Activated CD8-positive, alpha-beta memory T cell treated with anti-CD3 and anti-CD28 coated beads, Interleukin-2, amount 50 U/mL, for 48 hours (primary cell): ENCODE results near the gene GALNT17.

Source experiments
- DNase-seq: peaks from one replicate; pipeline ENCODE4 v3.0.0-alpha.2; 2020

The GALNT17 gene

GRCh38 chr7:71132127-71132376 lies at the start of gene GALNT17:
TSS of gene GALNT17 (plus strand) at chr7:71132144.
- DNase-seq, result no peak

GRCh38 chr7:71095266-71095860 lies 36.6 kb upstream of the GALNT17 start:
- DNase-seq, result no peak

- no peak for DNase-seq
These were observed 35.6 kb upstream of the GALNT17 start for GRCh38 chr7:71096351-71096750.

- DNase-seq, result no peak
These were observed 25.7 kb upstream of the GALNT17 start for GRCh38 chr7:71106226-71106625.

- DNase-seq, result no peak
These were observed 19.5 kb upstream of the GALNT17 start for GRCh38 chr7:71112436-71112835.

- DNase-seq, result no peak
These were observed 11.8 kb upstream of the GALNT17 start for GRCh38 chr7:71120096-71120495.

GRCh38 chr7:71129126-71129525 lies 2.8 kb upstream of the GALNT17 start:
- DNase-seq, result no peak

- no peak for DNase-seq
These were observed 1.8 kb upstream of the GALNT17 start for GRCh38 chr7:71130031-71130679.

- DNase-seq, result peak; percentile 52
These were observed 453 bp upstream of the GALNT17 start for GRCh38 chr7:71131256-71132126.

- DNase-seq, result no peak
These were observed 660 bp downstream of the GALNT17 start for GRCh38 chr7:71132377-71133231.

GRCh38 chr7:71133232-71133622 lies 1.3 kb downstream of the GALNT17 start:
- DNase-seq, result no peak

GRCh38 chr7:71133856-71134255 lies 1.9 kb downstream of the GALNT17 start:
- DNase-seq, result no peak

GRCh38 chr7:71135116-71135515 lies 3.2 kb downstream of the GALNT17 start:
- DNase-seq, result no peak

- DNase-seq, result no peak
These were observed 3.7 kb downstream of the GALNT17 start for GRCh38 chr7:71135663-71136062.

GRCh38 chr7:71137479-71137878 lies 5.5 kb downstream of the GALNT17 start:
- DNase-seq, result no peak

GRCh38 chr7:71140264-71140663 lies 8.3 kb downstream of the GALNT17 start:
- no peak for DNase-seq

- DNase-seq, result no peak
These were observed 13.0 kb downstream of the GALNT17 start for GRCh38 chr7:71144963-71145362.

GRCh38 chr7:71145906-71146901 lies 14.3 kb downstream of the GALNT17 start:
- DNase-seq, result no peak

- no peak for DNase-seq
These were observed 16.2 kb downstream of the GALNT17 start for GRCh38 chr7:71148098-71148497.

GRCh38 chr7:71155236-71155635 lies 23.3 kb downstream of the GALNT17 start:
- no peak for DNase-seq

- DNase-seq, result no peak
These were observed 25.8 kb downstream of the GALNT17 start for GRCh38 chr7:71157757-71158156.

GRCh38 chr7:71165708-71166107 lies 33.8 kb downstream of the GALNT17 start:
- DNase-seq, result no peak
